B cell (primary cell): ENCODE results near the gene TMEM108. TPM values are rescaled to one million over a fixed set of nuclear protein-coding genes. Genes with fewer than 3 reads are reported as not detected.

Experiments
- ATAC-seq: fragments of 200-7000 bp; cut with Tn5 transposase; one replicate; pipeline ENCODE4 v1.10.0; 2021; ENCODE audit warnings: low read depth, mild to moderate bottlenecking, moderate number of reproducible peaks, moderate library complexity
- CTCF ChIA-PET: fragments of 350-600 bp; sonication (Branson Sonifier 250); formaldehyde crosslinking; loops from one replicate; lab custom pipeline; 2021; ENCODE audit warnings: antibody characterized with exemption, inconsistent platforms; lab: Charles Lee
- POLR2A ChIA-PET: fragments of 350-600 bp; sonication (Branson Sonifier 250); formaldehyde crosslinking; loops from one replicate; lab custom pipeline; 2021; ENCODE audit warnings: antibody characterized with exemption; lab: Charles Lee
- DNase-seq: peaks from one replicate; pipeline ENCODE4 v3.0.0; 2013
- H2AFZ ChIP-seq: 2 replicates; pipeline ENCODE4 v1.6.1; 2012; ENCODE audit warnings: mild to moderate bottlenecking, low read depth, low read length; ENCODE audit not compliant: insufficient read depth, poor library complexity, severe bottlenecking
- H3K27ac ChIP-seq, 2 donors: 1 replicate in 1 of 2; 2 replicates in 1 of 2; pipeline ENCODE4 v1.5.1; 2012 to 2013; ENCODE audit warnings: low read length in 2 of 2, mild to moderate bottlenecking in 2 of 2, moderate library complexity in 1 of 2
- H3K27me3 ChIP-seq, 4 experiments: fragments of 200-600 bp in 1 of 4; sonication (generic) in 1 of 4; replicated peaks in 1 of 4; 1 replicate in 2 of 4; 2 replicates in 2 of 4; pipeline versions ENCODE4 v1.6.1 to v1.7.0; 2013 to 2016; ENCODE audit warnings: low read length in 3 of 4, mild to moderate bottlenecking in 2 of 4, mixed read lengths in 1 of 4, moderate library complexity in 1 of 4; ENCODE audit not compliant: insufficient read depth in 4 of 4, control insufficient read depth in 3 of 4; ENCODE audit errors: control extremely low read depth in 1 of 4
- H3K36me3 ChIP-seq, 2 experiments: replicated peaks in 1 of 2; 1 replicate in 1 of 2; 2 replicates in 1 of 2; pipeline versions ENCODE4 v1.6.1 to v1.7.1; 2013; ENCODE audit warnings: low read length in 1 of 2; ENCODE audit not compliant: insufficient read depth in 2 of 2, control insufficient read depth in 1 of 2; ENCODE audit errors: control extremely low read depth in 1 of 2, extremely low read depth in 1 of 2
- H3K4me1 ChIP-seq, 2 donors: fragments of 200-600 bp in 1 of 2; sonication (generic) in 1 of 2; 1 replicate in 1 of 2; 2 replicates in 1 of 2; pipeline versions ENCODE4 v1.5.1 to v1.6.1; 2013 to 2017; ENCODE audit warnings: low read length in 2 of 2; ENCODE audit not compliant: control insufficient read depth in 2 of 2, insufficient read depth in 2 of 2
- H3K4me2 ChIP-seq: replicated peaks from 2 replicates; pipeline ENCODE3; 2012; ENCODE audit warnings: mild to moderate bottlenecking, low read depth, low read length; ENCODE audit not compliant: poor library complexity, severe bottlenecking
- H3K4me3 ChIP-seq, 5 experiments: fragments of 200-600 bp in 1 of 5; sonication (generic) in 1 of 5; 1 replicate in 3 of 5; 2 replicates in 2 of 5; pipeline versions ENCODE4 v1.5.1 to v1.7.0; 2011 to 2016; ENCODE audit warnings: low read length in 4 of 5, mild to moderate bottlenecking in 4 of 5, low read depth in 2 of 5, control low read depth in 1 of 5, moderate library complexity in 1 of 5; ENCODE audit not compliant: insufficient read depth in 1 of 5; ENCODE audit errors: control extremely low read depth in 1 of 5, extremely low read depth in 1 of 5
- H3K79me2 ChIP-seq: fragments of 200-600 bp; sonication (generic); one replicate; pipeline ENCODE4 v1.6.0; 2016; ENCODE audit warnings: low read length; ENCODE audit not compliant: control insufficient read depth, insufficient read depth
- H3K9ac ChIP-seq: fragments of 200-600 bp; sonication (generic); 2 replicates; pipeline ENCODE4 v1.6.1; 2017; ENCODE audit warnings: mild to moderate bottlenecking, low read length, moderate library complexity
- H3K9me3 ChIP-seq, 3 donors: one replicate each; pipeline versions ENCODE4 v1.6.1 to v1.7.1; 2013; ENCODE audit warnings: low read length in 2 of 3; ENCODE audit not compliant: control insufficient read depth in 2 of 3, insufficient read depth in 1 of 3; ENCODE audit errors: control extremely low read depth in 1 of 3
- H4K20me1 ChIP-seq: 2 replicates; pipeline ENCODE4 v1.6.0; 2012; ENCODE audit warnings: mild to moderate bottlenecking, low read length; ENCODE audit not compliant: insufficient read depth, control insufficient read depth, poor library complexity, severe bottlenecking
- H3K27ac Mint-ChIP-seq: one replicate; pipeline ENCODE4 v1.8.0; 2021; ENCODE audit warnings: mixed read lengths
- H3K27me3 Mint-ChIP-seq: one replicate; pipeline ENCODE4 v1.8.0; 2021; ENCODE audit warnings: mixed read lengths
- H3K4me1 Mint-ChIP-seq: one replicate; pipeline ENCODE4 v1.8.0; 2021; ENCODE audit warnings: mixed read lengths
- H3K4me3 Mint-ChIP-seq: one replicate; pipeline ENCODE4 v1.8.0; 2021; ENCODE audit warnings: mixed read lengths
- H3K9me3 Mint-ChIP-seq: one replicate; pipeline ENCODE4 v1.8.0; 2022; ENCODE audit warnings: mixed read lengths; ENCODE audit not compliant: insufficient read depth
- EZH2 ChIP-seq: IDR thresholded peaks from 2 replicates; pipeline ENCODE4 v1.6.1; 2012; ENCODE audit warnings: borderline replicate concordance, low read depth, mild to moderate bottlenecking, moderate library complexity, low read length; ENCODE audit not compliant: insufficient read depth, poor library complexity, severe bottlenecking
- WGBS: methylation state at CpG from one replicate; pipeline ENCODE4 v1.1.5; 2013; ENCODE audit warnings: missing lambda C conversion rate; ENCODE audit not compliant: insufficient coverage; 5-methylcytosine and 5-hydroxymethylcytosine counted together
- intact Hi-C: fragments of 100-400 bp; cut with micrococcal nuclease; formaldehyde crosslinking; loops from one replicate; pipeline ENCODE4 v1.10.0; 2022
- polyA plus RNA-seq: library from polyadenylated mRNA; depleted of rRNA; stranded (reverse); fragments of >200 nt; gene quantifications from 2 replicates; pipeline ENCODE4 v1.2.3, GENCODE V29; 2012
- total RNA-seq, 2 donors: library from RNA; stranded (reverse); fragments of 120-200 nt in 1 of 2; gene quantifications; 1 replicate in 1 of 2; 2 replicates in 1 of 2; pipeline versions ENCODE4 v1.2.3 to v1.2.4, GENCODE V29; 2013 to 2022
- TF ChIP-seq, protein P1 (sequence below): fragments of 200-600 bp; IDR thresholded peaks from one replicate; pipeline ENCODE4 v1.8.0; 2022; ENCODE audit warnings: antibody characterized with exemption, mild to moderate bottlenecking

TMEM108 gene
- total and polyA plus RNA-seq, 2 donors (not counting 1 experiment from before 2014, with no cell fraction given): not detected

GRCh38 chr3:133161656-133162055 is 123.5 kb downstream of the TMEM108 start:
- ATAC-seq (no peak), DNase-seq (no peak)
- Histone ChIP-seq H3K27ac (no peak overlapping the region), H4K20me1 (no peaks in the 10 kb centered on the region), H3K9me3 (no peaks in the 10 kb centered on the region), H3K9ac (no peak overlapping the region), H2AFZ (no peak overlapping the region), H3K36me3 (no peaks in the 10 kb centered on the region), H3K4me3 (no peak overlapping the region), H3K4me2 (no peak overlapping the region), H3K79me2 (no peaks in the 10 kb centered on the region), H3K27me3 (no peaks in the 10 kb centered on the region), H3K4me1 (no peaks in the 10 kb centered on the region)
- no peak overlapping the region for H3K27ac Mint-ChIP-seq
- peaks cover 18% of the 10 kb centered on the region for H3K27me3 Mint-ChIP-seq
- peaks cover 2% of the 10 kb centered on the region for H3K9me3 Mint-ChIP-seq
- POLR2A ChIA-PET: no interaction called here
- CTCF ChIA-PET: no interaction called here
- 72% methylated on average over 2 of the region's 3 CpGs for WGBS
- intact Hi-C loops: no loop called here
- no peak overlapping the region for H3K4me3 Mint-ChIP-seq
- TF ChIP-seq, protein P1, sequence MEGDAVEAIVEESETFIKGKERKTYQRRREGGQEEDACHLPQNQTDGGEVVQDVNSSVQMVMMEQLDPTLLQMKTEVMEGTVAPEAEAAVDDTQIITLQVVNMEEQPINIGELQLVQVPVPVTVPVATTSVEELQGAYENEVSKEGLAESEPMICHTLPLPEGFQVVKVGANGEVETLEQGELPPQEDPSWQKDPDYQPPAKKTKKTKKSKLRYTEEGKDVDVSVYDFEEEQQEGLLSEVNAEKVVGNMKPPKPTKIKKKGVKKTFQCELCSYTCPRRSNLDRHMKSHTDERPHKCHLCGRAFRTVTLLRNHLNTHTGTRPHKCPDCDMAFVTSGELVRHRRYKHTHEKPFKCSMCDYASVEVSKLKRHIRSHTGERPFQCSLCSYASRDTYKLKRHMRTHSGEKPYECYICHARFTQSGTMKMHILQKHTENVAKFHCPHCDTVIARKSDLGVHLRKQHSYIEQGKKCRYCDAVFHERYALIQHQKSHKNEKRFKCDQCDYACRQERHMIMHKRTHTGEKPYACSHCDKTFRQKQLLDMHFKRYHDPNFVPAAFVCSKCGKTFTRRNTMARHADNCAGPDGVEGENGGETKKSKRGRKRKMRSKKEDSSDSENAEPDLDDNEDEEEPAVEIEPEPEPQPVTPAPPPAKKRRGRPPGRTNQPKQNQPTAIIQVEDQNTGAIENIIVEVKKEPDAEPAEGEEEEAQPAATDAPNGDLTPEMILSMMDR: no peak
- no peak for TF ChIP-seq EZH2
- H3K4me1 Mint-ChIP-seq: no peaks in the 10 kb centered on the region

GRCh38 chr3:133162265-133162664 is 124.1 kb downstream of the TMEM108 start:
- peaks cover 13% of the 10 kb centered on the region for H3K27me3 Mint-ChIP-seq
- H3K4me3 Mint-ChIP-seq: no peak overlapping the region
- H3K9ac ChIP-seq: no peak overlapping the region
- H3K79me2 ChIP-seq: no peaks in the 10 kb centered on the region
- CTCF ChIA-PET: no interaction called here
- ATAC-seq (no peak), DNase-seq (no peak)
- H4K20me1 ChIP-seq: no peaks in the 10 kb centered on the region
- H3K9me3 ChIP-seq: peaks cover 0 to 3% (median 0%) of the 10 kb centered on the region in 3 donors
- no peaks in the 10 kb centered on the region for H3K4me1 ChIP-seq
- H3K9me3 Mint-ChIP-seq: peaks cover 2% of the 10 kb centered on the region
- H3K4me1 Mint-ChIP-seq: no peaks in the 10 kb centered on the region
- no peak overlapping the region for H2AFZ ChIP-seq
- TF ChIP-seq EZH2: no peak
- TF ChIP-seq, protein P1: no peak
- no peaks in the 10 kb centered on the region for H3K36me3 ChIP-seq
- H3K4me3 ChIP-seq: no peak overlapping the region
- H3K27ac Mint-ChIP-seq: no peak overlapping the region
- POLR2A ChIA-PET: no interaction called here
- no peak overlapping the region for H3K4me2 ChIP-seq
- H3K27ac ChIP-seq: no peak overlapping the region
- intact Hi-C loops: no loop called here
- no peaks in the 10 kb centered on the region for H3K27me3 ChIP-seq
